HCT116 (cell line): ENCODE data around the gene MUC21. TPM values are rescaled to one million over a fixed set of nuclear protein-coding genes. Genes with fewer than 3 reads are reported as not detected.

Experiments used
- ATAC-seq: fragments of 200-7000 bp; cut with Tn5 transposase; 2 replicates; pipeline ENCODE4 v1.9.1; 2020; ENCODE audit warnings: mild to moderate bottlenecking, moderate library complexity
- BruUV-seq: library from RNA; stranded (reverse); fragments of 400-500 nt; replicated peaks from 2 replicates; lab custom pipeline; 2021; lab: Mats Ljungman, UMichigan
- CTCF ChIA-PET: fragments of 300-600 bp; sonication (Branson Sonifier 250); formaldehyde crosslinking; loops from one replicate; lab custom pipeline; 2021; ENCODE audit warnings: antibody characterized with exemption; lab: Charles Lee
- POLR2A ChIA-PET: fragments of 300-600, 350-600 bp; sonication (Branson Sonifier 250); formaldehyde crosslinking; loops from one replicate; lab custom pipeline; 2021; ENCODE audit warnings: antibody characterized with exemption; lab: Charles Lee
- RAD21 ChIA-PET, 2 experiments: fragments of 300-600 bp; sonication (Branson Sonifier 250); formaldehyde crosslinking; loops; one replicate each; lab custom pipeline; 2023; ENCODE audit warnings: low total read pairs in 2 of 2; ENCODE audit not compliant: uncharacterized antibody in 2 of 2, unreplicated experiment in 2 of 2, low non-redundant PET in 1 of 2; lab: Charles Lee
- DNase-seq: peaks from one replicate; pipeline ENCODE4 v3.0.0-alpha.2; 2010; ENCODE audit warnings: low read depth, low spot score
- H2AFZ ChIP-seq: fragments of 200-600 bp; shearing (Covaris generic), sonication (generic); 2 replicates; pipeline ENCODE4 v1.6.1; 2017; ENCODE audit warnings: low read depth, mixed run types, mixed read lengths, antibody characterized with exemption, low read length; ENCODE audit not compliant: poor library complexity, severe bottlenecking
- H3K27ac ChIP-seq: 2 replicates; pipeline ENCODE4 v1.5.1; 2012; ENCODE audit warnings: low read depth, low read length
- H3K27me3 ChIP-seq: fragments of 200-600 bp; sonication (generic); 2 replicates; pipeline ENCODE4 v1.6.1; 2016; ENCODE audit warnings: mixed run types, low read length, mixed read lengths; ENCODE audit not compliant: insufficient read depth
- H3K36me3 ChIP-seq, 2 experiments: fragments of 200-500 bp in 1 of 2; fragments of 200-600 bp in 1 of 2; sonication (Bioruptor generic) in 1 of 2; sonication (generic) in 1 of 2; 2 replicates each; pipeline versions ENCODE4 v1.5.1 to v1.6.1; 2014 to 2016; ENCODE audit warnings: low read length in 2 of 2, inconsistent platforms in 1 of 2, mixed read lengths in 1 of 2, mixed run types in 1 of 2; ENCODE audit not compliant: insufficient read depth in 2 of 2, control insufficient read depth in 1 of 2
- H3K4me1 ChIP-seq, 2 experiments: fragments of 200-600 bp in 1 of 2; sonication (generic) in 1 of 2; 2 replicates each; pipeline versions ENCODE4 v1.5.1 to v1.6.1; 2012 to 2017; ENCODE audit warnings: low read length in 2 of 2, inconsistent platforms in 1 of 2, mild to moderate bottlenecking in 1 of 2, mixed read lengths in 1 of 2, mixed run types in 1 of 2, moderate library complexity in 1 of 2; ENCODE audit not compliant: insufficient read depth in 2 of 2, control insufficient read depth in 1 of 2
- H3K4me2 ChIP-seq: fragments of 200-600 bp; sonication (generic); 2 replicates; pipeline ENCODE4 v1.6.1; 2017; ENCODE audit warnings: mixed run types, low read length, mixed read lengths
- H3K4me3 ChIP-seq, 2 experiments: fragments of 200-600 bp in 1 of 2; sonication (generic) in 1 of 2; replicated peaks in 1 of 2; 2 replicates each; pipeline ENCODE4 v1.5.1; 2011 to 2016; ENCODE audit warnings: low read length in 2 of 2, control low read depth in 1 of 2, low read depth in 1 of 2, mild to moderate bottlenecking in 1 of 2, mixed read lengths in 1 of 2, mixed run types in 1 of 2
- H3K79me2 ChIP-seq: fragments of 200-600 bp; sonication (generic); 2 replicates; pipeline ENCODE4 v1.6.1; 2017; ENCODE audit warnings: mild to moderate bottlenecking, mixed run types, low read length, moderate library complexity, mixed read lengths; ENCODE audit not compliant: insufficient read depth
- H3K9ac ChIP-seq: fragments of 200-600 bp; sonication (generic); 2 replicates; pipeline ENCODE4 v1.6.1; 2016; ENCODE audit warnings: low read length, mixed read lengths
- H3K9me2 ChIP-seq: fragments of 200-600 bp; sonication (generic), shearing (Covaris generic); 2 replicates; pipeline ENCODE4 v1.6.1; 2017; ENCODE audit warnings: mixed run types, mild to moderate bottlenecking, moderate library complexity; ENCODE audit not compliant: insufficient read depth
- H3K9me3 ChIP-seq, 2 experiments: fragments of 200-500 bp in 1 of 2; fragments of 200-600 bp in 1 of 2; sonication (Bioruptor generic) in 1 of 2; sonication (generic) in 1 of 2; 2 replicates each; pipeline ENCODE4 v1.6.1; 2014 to 2017; ENCODE audit warnings: low read length in 2 of 2, mixed read lengths in 2 of 2, inconsistent platforms in 1 of 2, low read depth in 1 of 2, mild to moderate bottlenecking in 1 of 2, mixed run types in 1 of 2, moderate library complexity in 1 of 2; ENCODE audit not compliant: control insufficient read depth in 1 of 2, insufficient read depth in 1 of 2
- H4K20me1 ChIP-seq: fragments of 200-600 bp; sonication (generic), shearing (Covaris generic); 2 replicates; pipeline ENCODE4 v1.6.1; 2017; ENCODE audit warnings: mixed run types, mild to moderate bottlenecking, moderate library complexity; ENCODE audit not compliant: insufficient read depth
- ATF3 ChIP-seq: IDR thresholded peaks from 2 replicates; pipeline ENCODE4 v1.6.1; 2012
- CBX3 ChIP-seq: IDR thresholded peaks from 2 replicates; pipeline ENCODE4 v1.6.1; 2012; ENCODE audit warnings: low read depth
- CTCF ChIP-seq, 3 experiments: fragments of 200-600 bp in 1 of 3; sonication (generic) in 1 of 3; IDR thresholded peaks in 2 of 3; conservative IDR thresholded peaks in 1 of 3; 2 replicates each; pipeline ENCODE4 v1.5.1; 2012 to 2017; ENCODE audit warnings: low read depth in 2 of 3, low read length in 2 of 3, antibody characterized with exemption in 1 of 3, borderline replicate concordance in 1 of 3, control low read depth in 1 of 3, mild to moderate bottlenecking in 1 of 3, mixed read lengths in 1 of 3, mixed run types in 1 of 3, moderate library complexity in 1 of 3; ENCODE audit not compliant: insufficient read depth in 1 of 3
- EGR1 ChIP-seq: IDR thresholded peaks from 2 replicates; pipeline ENCODE4 v1.6.1; 2012; ENCODE audit warnings: low read depth
- EZH2phosphoT487 ChIP-seq: fragments of 200-600 bp; IDR thresholded peaks from 2 replicates; pipeline ENCODE4 v1.6.1; 2018; ENCODE audit warnings: antibody characterized with exemption, borderline replicate concordance
- FOSL1 ChIP-seq: IDR thresholded peaks from 2 replicates; pipeline ENCODE4 v1.6.1; 2012; ENCODE audit warnings: low read depth
- REST ChIP-seq: IDR thresholded peaks from 2 replicates; pipeline ENCODE4 v1.6.1; 2012; ENCODE audit warnings: low read depth
- SIN3A ChIP-seq: IDR thresholded peaks from 2 replicates; pipeline ENCODE4 v1.6.1; 2012; ENCODE audit warnings: low read depth
- SRF ChIP-seq: IDR thresholded peaks from 2 replicates; pipeline ENCODE4 v1.6.1; 2012; ENCODE audit warnings: low read depth
- TCF7L2 ChIP-seq: IDR thresholded peaks from 2 replicates; pipeline ENCODE4 v1.7.0; 2011; ENCODE audit warnings: borderline replicate concordance, inconsistent platforms; ENCODE audit not compliant: insufficient read depth, insufficient read length; ENCODE audit errors: extremely low read depth
- YY1 ChIP-seq: IDR thresholded peaks from 2 replicates; pipeline ENCODE4 v1.6.1; 2011; ENCODE audit warnings: low read length, low read depth, moderate library complexity, mild to moderate bottlenecking; ENCODE audit not compliant: insufficient replicate concordance; ENCODE audit errors: extremely low read depth
- ZBTB33 ChIP-seq: IDR thresholded peaks from 2 replicates; pipeline ENCODE4 v1.6.1; 2011; ENCODE audit warnings: mild to moderate bottlenecking, low read length, moderate library complexity; ENCODE audit not compliant: insufficient replicate concordance; ENCODE audit errors: extremely low read depth
- intact Hi-C: fragments of 100-400 bp; cut with micrococcal nuclease; formaldehyde crosslinking; loops from 2 replicates; pipeline ENCODE4 v1.10.0; 2022
- total RNA-seq: library from RNA; stranded (reverse); gene quantifications from one replicate; pipeline ENCODE4 v1.2.1, GENCODE V29; 2021; ENCODE audit not compliant: unreplicated experiment

MUC21 gene
- total RNA-seq, 1 experiment from 2014 or later = not detected

GRCh38 chr6:30979141-30979540, 4.4 kb upstream of the MUC21 start:
- Histone ChIP-seq H3K9me3 (no peaks in the 10 kb centered on the region), H2AFZ (no peak overlapping the region), H3K79me2 (no peaks in the 10 kb centered on the region), H3K27ac (no peak overlapping the region), H3K4me3 (no peak overlapping the region), H3K9me2 (no peaks in the 10 kb centered on the region), H3K27me3 (no peaks in the 10 kb centered on the region), H3K4me1 (peaks cover 8 to 9% of the 10 kb centered on the region in 2 experiments; a peak in 3 of 4 replicates), H3K4me2 (no peak overlapping the region), H3K9ac (no peak overlapping the region), H4K20me1 (no peaks in the 10 kb centered on the region), H3K36me3 (no peaks in the 10 kb centered on the region)
- ChIA-PET CTCF (no interaction called here), RAD21 (no interaction called here), POLR2A (no interaction called here)
- intact Hi-C loops = no loop called here
- DNase-seq (no peak), ATAC-seq (no peak)
- BruUV-seq = no TSS peak
- TF ChIP-seq SIN3A (no peak), EZH2phosphoT487 (no peak), SRF (no peak)

- Histone ChIP-seq H3K27me3 (no peaks in the 10 kb centered on the region), H3K4me2 (no peak overlapping the region), H3K9ac (no peak overlapping the region), H3K27ac (no peak overlapping the region), H3K79me2 (no peaks in the 10 kb centered on the region), H3K36me3 (no peaks in the 10 kb centered on the region), H3K4me1 (peaks cover 8 to 9% of the 10 kb centered on the region in 2 experiments; a peak in 3 of 4 replicates), H3K4me3 (no peak overlapping the region), H2AFZ (no peak overlapping the region), H3K9me3 (no peaks in the 10 kb centered on the region), H3K9me2 (no peaks in the 10 kb centered on the region), H4K20me1 (no peaks in the 10 kb centered on the region)
- ATAC-seq (no peak), DNase-seq (no peak)
- POLR2A ChIA-PET = no interaction called here
- RAD21 ChIA-PET = no interaction called here
- intact Hi-C loops = no loop called here
- no TSS peak for BruUV-seq
- CTCF ChIA-PET = no interaction called here
- TF ChIP-seq ZBTB33 (no peak), ATF3 (no peak), EZH2phosphoT487 (no peak), CTCF (IDR thresholded peaks at IDR 0.05 in 2 of 3, conservative IDR thresholded peaks at IDR 0.05 in 1 of 3; ENCODE audit: borderline replicate concordance in 1 of 3, insufficient read depth in 1 of 3, low read depth in 2 of 3, low read length in 2 of 3) (no peak), YY1 (no peak), EGR1 (no peak), TCF7L2 (no peak), FOSL1 (no peak), CBX3 (no peak), REST (no peak)
Observed at GRCh38 chr6:30979690-30980089, 3.8 kb upstream of the MUC21 start.
